DOHH2 (cell line): ENCODE results near the gene PLCB4.

Experiments
- H3F3A ChIP-seq: fragments of 200-600 bp; sonication (generic), shearing (Covaris generic); 2 replicates; pipeline ENCODE4 v1.6.0; 2016; ENCODE audit warnings: antibody characterized with exemption, mild to moderate bottlenecking; ENCODE audit not compliant: control insufficient read depth, insufficient read depth
- H3K27ac ChIP-seq: fragments of 200-600 bp; sonication (generic); 2 replicates; pipeline ENCODE4 v1.5.1; 2014; ENCODE audit warnings: low read depth, mild to moderate bottlenecking, low read length, moderate library complexity
- H3K27me3 ChIP-seq: fragments of 200-600 bp; sonication (generic); 2 replicates; pipeline ENCODE4 v1.6.1; 2014; ENCODE audit warnings: mild to moderate bottlenecking, low read length, mixed read lengths; ENCODE audit not compliant: control insufficient read depth
- H3K36me3 ChIP-seq: fragments of 200-600 bp; sonication (generic); 2 replicates; pipeline ENCODE4 v1.6.1; 2014; ENCODE audit warnings: mild to moderate bottlenecking, low read length, moderate library complexity, mixed read lengths; ENCODE audit not compliant: control insufficient read depth
- H3K4me1 ChIP-seq: fragments of 200-600 bp; sonication (generic); 2 replicates; pipeline ENCODE4 v1.6.1; 2014; ENCODE audit warnings: mild to moderate bottlenecking, low read length, mixed read lengths; ENCODE audit not compliant: control insufficient read depth
- H3K4me2 ChIP-seq: fragments of 200-600 bp; sonication (generic); 2 replicates; pipeline ENCODE4 v1.6.0; 2014; ENCODE audit warnings: mild to moderate bottlenecking, low read length, moderate library complexity
- H3K4me3 ChIP-seq: fragments of 200-600 bp; sonication (generic); 2 replicates; pipeline ENCODE4 v1.5.1; 2014; ENCODE audit warnings: mild to moderate bottlenecking, low read length, mixed read lengths
- H3K79me2 ChIP-seq: fragments of 200-600 bp; sonication (generic); 2 replicates; pipeline ENCODE4 v1.6.1; 2014; ENCODE audit warnings: mild to moderate bottlenecking, low read length, mixed read lengths; ENCODE audit not compliant: control insufficient read depth
- H3K9me2 ChIP-seq: fragments of 200-600 bp; sonication (generic); replicated peaks from 2 replicates; pipeline ENCODE4 v1.6.1; 2014; ENCODE audit warnings: mild to moderate bottlenecking, low read length, mixed read lengths; ENCODE audit not compliant: control insufficient read depth
- H3K9me3 ChIP-seq: fragments of 200-600 bp; sonication (generic); 2 replicates; pipeline ENCODE4 v1.6.1; 2014; ENCODE audit warnings: antibody characterized with exemption, low read length, mixed read lengths; ENCODE audit not compliant: control insufficient read depth, insufficient read depth
- H4K20me1 ChIP-seq: fragments of 200-600 bp; sonication (generic); 2 replicates; pipeline ENCODE4 v1.6.0; 2014; ENCODE audit warnings: low read depth, mild to moderate bottlenecking, antibody characterized with exemption, low read length, moderate library complexity; ENCODE audit not compliant: control insufficient read depth, insufficient read depth
- EZH2phosphoT487 ChIP-seq: fragments of 200-600 bp; sonication (generic); IDR thresholded peaks from 2 replicates; pipeline ENCODE4 v1.6.1; 2017; ENCODE audit warnings: borderline replicate concordance, mild to moderate bottlenecking, antibody characterized with exemption, low read length, moderate library complexity, mixed read lengths
- TF ChIP-seq, protein P1 (sequence below): fragments of 200-600 bp; sonication (generic); IDR thresholded peaks from one replicate; pipeline ENCODE4 v1.5.1; 2014; ENCODE audit warnings: antibody characterized with exemption, mild to moderate bottlenecking, low read depth, low read length; ENCODE audit not compliant: poor library complexity, severe bottlenecking

The PLCB4 gene

DNA sequence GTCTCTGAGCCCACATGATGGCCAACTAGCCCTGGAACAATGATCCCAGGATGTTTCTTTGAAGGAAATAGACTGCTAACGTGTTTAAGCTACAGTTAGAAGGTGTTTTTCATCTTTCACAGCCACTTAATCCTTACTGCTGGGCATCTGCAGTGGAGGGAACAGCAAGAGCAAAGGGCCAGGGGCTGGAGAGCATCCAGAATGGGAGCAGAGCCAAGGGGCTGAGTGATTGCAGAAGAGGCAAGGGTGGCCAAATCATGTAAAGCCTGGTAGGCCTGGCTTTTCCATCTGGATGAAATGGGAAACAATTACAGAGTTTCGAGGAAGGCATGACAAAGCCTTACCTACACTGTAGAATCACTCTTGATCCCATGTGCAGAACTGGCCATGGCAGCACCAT lies 426.8 kb downstream of the PLCB4 start:
- Histone ChIP-seq H3K27me3 (no peaks in the 10 kb centered on the region), H3K79me2 (no peaks in the 10 kb centered on the region), H3K4me3 (no peak overlapping the region), H3K27ac (no peak overlapping the region), H3K9me3 (no peaks in the 10 kb centered on the region; the same call in 1 of the 2 replicates), H3F3A (no peaks in the 10 kb centered on the region), H4K20me1 (no peaks in the 10 kb centered on the region), H3K4me1 (no peaks in the 10 kb centered on the region), H3K9me2 (no peaks in the 10 kb centered on the region), H3K4me2 (no peak overlapping the region), H3K36me3 (no peaks in the 10 kb centered on the region)
- TF ChIP-seq, protein P1, sequence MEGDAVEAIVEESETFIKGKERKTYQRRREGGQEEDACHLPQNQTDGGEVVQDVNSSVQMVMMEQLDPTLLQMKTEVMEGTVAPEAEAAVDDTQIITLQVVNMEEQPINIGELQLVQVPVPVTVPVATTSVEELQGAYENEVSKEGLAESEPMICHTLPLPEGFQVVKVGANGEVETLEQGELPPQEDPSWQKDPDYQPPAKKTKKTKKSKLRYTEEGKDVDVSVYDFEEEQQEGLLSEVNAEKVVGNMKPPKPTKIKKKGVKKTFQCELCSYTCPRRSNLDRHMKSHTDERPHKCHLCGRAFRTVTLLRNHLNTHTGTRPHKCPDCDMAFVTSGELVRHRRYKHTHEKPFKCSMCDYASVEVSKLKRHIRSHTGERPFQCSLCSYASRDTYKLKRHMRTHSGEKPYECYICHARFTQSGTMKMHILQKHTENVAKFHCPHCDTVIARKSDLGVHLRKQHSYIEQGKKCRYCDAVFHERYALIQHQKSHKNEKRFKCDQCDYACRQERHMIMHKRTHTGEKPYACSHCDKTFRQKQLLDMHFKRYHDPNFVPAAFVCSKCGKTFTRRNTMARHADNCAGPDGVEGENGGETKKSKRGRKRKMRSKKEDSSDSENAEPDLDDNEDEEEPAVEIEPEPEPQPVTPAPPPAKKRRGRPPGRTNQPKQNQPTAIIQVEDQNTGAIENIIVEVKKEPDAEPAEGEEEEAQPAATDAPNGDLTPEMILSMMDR: no peak
- no peak for TF ChIP-seq EZH2phosphoT487

DNA sequence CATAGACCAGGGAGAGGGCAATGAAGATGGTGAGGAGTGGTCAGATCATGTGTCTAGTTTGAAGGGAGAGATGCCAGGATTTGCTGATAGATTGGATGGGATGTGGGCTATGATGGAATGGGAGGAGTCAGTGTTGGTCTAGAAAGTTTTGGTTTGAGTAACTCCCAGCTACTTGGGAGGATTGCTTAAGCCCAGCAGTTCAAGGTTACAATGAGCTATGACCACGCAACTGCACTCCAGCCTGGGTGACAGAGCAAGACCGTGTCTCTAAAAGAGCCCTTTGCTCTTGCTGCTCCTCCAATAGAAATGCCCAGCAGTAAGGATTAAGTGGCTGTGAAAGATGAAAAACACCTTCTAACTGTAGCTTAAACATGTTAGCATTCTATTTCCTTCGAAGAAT lies 427.3 kb downstream of the PLCB4 start:
- Histone ChIP-seq H3F3A (no peaks in the 10 kb centered on the region), H3K9me3 (no peaks in the 10 kb centered on the region; the same call in 1 of the 2 replicates), H3K9me2 (no peaks in the 10 kb centered on the region), H3K27ac (no peak overlapping the region), H3K27me3 (no peaks in the 10 kb centered on the region), H4K20me1 (no peaks in the 10 kb centered on the region), H3K4me3 (no peak overlapping the region), H3K79me2 (no peaks in the 10 kb centered on the region), H3K4me2 (no peak overlapping the region), H3K36me3 (no peaks in the 10 kb centered on the region), H3K4me1 (no peaks in the 10 kb centered on the region)
- no peak for TF ChIP-seq EZH2phosphoT487
- TF ChIP-seq, protein P1: no peak

DNA sequence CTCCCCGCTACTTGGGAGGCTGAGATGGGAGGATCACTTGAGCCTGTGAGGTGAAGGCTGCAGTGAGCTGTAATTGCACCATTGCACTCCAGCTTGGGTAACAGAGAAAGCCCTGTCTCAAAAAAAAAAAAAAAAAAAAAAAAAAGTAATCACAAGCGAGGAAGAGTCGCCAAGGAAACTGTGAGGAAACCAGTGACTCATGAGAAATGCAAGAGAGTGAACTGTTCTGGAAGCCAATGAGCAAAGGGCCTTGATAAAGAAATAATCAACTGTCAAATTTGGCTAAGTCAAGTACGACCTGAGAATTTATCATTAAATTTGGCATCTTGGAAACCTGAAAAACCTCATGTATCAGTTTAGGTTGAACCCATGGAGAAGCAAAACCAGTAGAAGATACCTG lies 429.4 kb downstream of the PLCB4 start:
- no peaks in the 10 kb centered on the region for H4K20me1 ChIP-seq
- H3K4me1 ChIP-seq: no peaks in the 10 kb centered on the region
- no peaks in the 10 kb centered on the region; the same call in 1 of the 2 replicates for H3K9me3 ChIP-seq
- H3K4me3 ChIP-seq: no peak overlapping the region
- H3K27ac ChIP-seq: no peak overlapping the region
- H3F3A ChIP-seq: no peaks in the 10 kb centered on the region
- H3K36me3 ChIP-seq: no peaks in the 10 kb centered on the region
- H3K4me2 ChIP-seq: no peak overlapping the region
- H3K79me2 ChIP-seq: no peaks in the 10 kb centered on the region
- H3K27me3 ChIP-seq: no peaks in the 10 kb centered on the region
- H3K9me2 ChIP-seq: no peaks in the 10 kb centered on the region
- TF ChIP-seq, protein P1: no peak
- TF ChIP-seq EZH2phosphoT487: no peak
